ENCODE results near the gene SLC25A1. TPM values are rescaled to one million over a fixed set of nuclear protein-coding genes. Genes with fewer than 3 reads are reported as not detected.

SLC25A1 gene
- polyA plus RNA-seq, 1 of the 3 experiments (the other 2 are of a cell fraction) = 44.7 TPM

- H4K20me1 ChIP-seq (ENCODE audit: insufficient read depth) = no peaks in the 10 kb centered on the region
- CTCF ChIA-PET = interaction anchor here (1.2 kb wide), 1 partner anchor 13 kb away, joined by 5 read pairs; the partner anchor contains the start of gene ESS2
- H3K9me3 ChIP-seq = no peaks in the 10 kb centered on the region
- DNase-seq = no peak
- H3F3A ChIP-seq (replicated peaks; ENCODE audit: insufficient read depth) = no peaks in the 10 kb centered on the region
- peaks cover 4 to 23% of the 10 kb centered on the region in 2 experiments for H3K36me3 ChIP-seq (replicated peaks in 1 of 2; ENCODE audit: control insufficient read depth in 1 of 2, insufficient read depth in 2 of 2, low read length in 1 of 2)
- TF ChIP-seq TCF12 (IDR thresholded peaks at IDR 0.05) = no peak
- no peak for TF ChIP-seq EZH2phosphoT487 (IDR thresholded peaks at IDR 0.05; ENCODE audit: borderline replicate concordance, low read depth)
- TF ChIP-seq, protein P1, sequence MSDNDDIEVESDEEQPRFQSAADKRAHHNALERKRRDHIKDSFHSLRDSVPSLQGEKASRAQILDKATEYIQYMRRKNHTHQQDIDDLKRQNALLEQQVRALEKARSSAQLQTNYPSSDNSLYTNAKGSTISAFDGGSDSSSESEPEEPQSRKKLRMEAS (IDR thresholded peaks at IDR 0.05; ENCODE audit: low read depth) = no peak
- no peak for TF ChIP-seq NRF1 (IDR thresholded peaks at IDR 0.05; ENCODE audit: low read depth, low read length)
- TF ChIP-seq PBX3 (IDR thresholded peaks at IDR 0.05) = no peak
- POLR2A ChIA-PET = no interaction called here
- no peak within 1 kb of the TSS for H3K27ac ChIP-seq (ENCODE audit: low read depth in 2 of 2, low read length in 1 of 2)
- H3K9ac ChIP-seq = no peak within 1 kb of the TSS
- H3K4me2 ChIP-seq = no peak within 1 kb of the TSS
- H3K27me3 ChIP-seq (ENCODE audit: insufficient read depth) = no peaks in the 10 kb centered on the region
- H3K4me1 ChIP-seq (ENCODE audit: control insufficient read depth in 1 of 2, insufficient read depth in 2 of 2, low read depth in 1 of 2, low read length in 1 of 2) = no peaks in the 10 kb centered on the region
- H3K79me2 ChIP-seq (ENCODE audit: insufficient read depth) = no peaks in the 10 kb centered on the region
- H3K9me2 ChIP-seq = no peaks in the 10 kb centered on the region
- no peak within 1 kb of the TSS for H2AFZ ChIP-seq (ENCODE audit: low read depth)
- 90% methylated on average over 19 of the region's 27 CpGs for WGBS (ENCODE audit: low lambda C conversion rate)
- H3K4me3 ChIP-seq (ENCODE audit: low read depth in 2 of 2, low read length in 1 of 2) = no peak within 1 kb of the TSS
These were observed 47.4 kb downstream of the SLC25A1 start, which contains the start of gene TSSK2 for GRCh38 chr22:19130959-19131684. TSS of gene TSSK2 (plus strand) at chr22:19131308. CDS start at chr22:19131400, 92 bp downstream.

DNA sequence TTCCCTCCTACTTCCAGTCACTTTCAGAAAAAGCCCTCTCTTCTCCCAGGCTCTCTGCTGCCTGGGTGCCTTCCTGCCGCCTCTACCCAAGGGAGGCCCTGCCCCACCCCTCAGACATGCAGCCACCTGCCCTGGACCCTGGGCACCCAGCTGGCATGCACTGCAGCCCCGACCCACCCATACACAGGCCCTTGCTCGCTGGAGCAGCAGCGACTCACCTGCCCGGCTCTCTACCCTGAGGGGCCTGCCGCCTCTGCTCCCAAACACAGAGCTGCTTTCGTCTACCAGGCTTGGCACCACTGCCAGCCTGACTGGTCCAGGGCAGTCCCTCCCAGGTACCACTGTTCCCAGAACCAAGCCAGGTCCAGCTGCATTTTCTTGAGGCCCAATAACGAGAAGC is 48.7 kb downstream of the SLC25A1 start:
- no peaks in the 10 kb centered on the region for H3K4me1 ChIP-seq (ENCODE audit: control insufficient read depth in 1 of 2, insufficient read depth in 2 of 2, low read depth in 1 of 2, low read length in 1 of 2)
- WGBS (ENCODE audit: low lambda C conversion rate) = 61% methylated on average over 8 of the region's 8 CpGs
- no peak overlapping the region for H3K4me3 ChIP-seq (ENCODE audit: low read depth in 2 of 2, low read length in 1 of 2)
- H3K79me2 ChIP-seq (ENCODE audit: insufficient read depth) = no peaks in the 10 kb centered on the region
- H2AFZ ChIP-seq (ENCODE audit: low read depth) = no peak overlapping the region
- no peak overlapping the region for H3K4me2 ChIP-seq
- no peaks in the 10 kb centered on the region for H3F3A ChIP-seq (replicated peaks; ENCODE audit: insufficient read depth)
- TF ChIP-seq CTCF (IDR thresholded peaks at IDR 0.05) = no peak
- no peak for TF ChIP-seq EZH2phosphoT487 (IDR thresholded peaks at IDR 0.05; ENCODE audit: borderline replicate concordance, low read depth)
- no peak for TF ChIP-seq FOXM1 (IDR thresholded peaks at IDR 0.05; ENCODE audit: low read depth)
- TF ChIP-seq GATA2 (CRISPR knock-in tag; IDR thresholded peaks at IDR 0.05) = no peak
- no peak for TF ChIP-seq RFX5 (IDR thresholded peaks at IDR 0.05; ENCODE audit: low read length)
- TF ChIP-seq NRF1 (IDR thresholded peaks at IDR 0.05; ENCODE audit: low read depth, low read length) = no peak
- TF ChIP-seq TAF1 (IDR thresholded peaks at IDR 0.05; ENCODE audit: borderline replicate concordance, low read depth, low read length) = no peak
- TF ChIP-seq NFIC (IDR thresholded peaks at IDR 0.05; ENCODE audit: borderline replicate concordance) = no peak
- no peak for TF ChIP-seq MEF2A (IDR thresholded peaks at IDR 0.05; ENCODE audit: borderline replicate concordance, low read depth)
- TF ChIP-seq PBX3 (IDR thresholded peaks at IDR 0.05) = no peak
- TF ChIP-seq, protein P1 (IDR thresholded peaks at IDR 0.05; ENCODE audit: low read depth) = no peak
- TF ChIP-seq CHD2 (IDR thresholded peaks at IDR 0.05; ENCODE audit: low read length, partially characterized antibody) = no peak
- no peak for TF ChIP-seq SIN3A (IDR thresholded peaks at IDR 0.05; ENCODE audit: borderline replicate concordance, low read depth, low read length)
- no peak for TF ChIP-seq EP300 (IDR thresholded peaks at IDR 0.05; ENCODE audit: borderline replicate concordance in 1 of 2, low read depth in 1 of 2, low read length in 1 of 2)
- TF ChIP-seq TEAD4 (IDR thresholded peaks at IDR 0.05; ENCODE audit: borderline replicate concordance, insufficient read depth) = no peak
- TF ChIP-seq POLR2AphosphoS5 (IDR thresholded peaks at IDR 0.05; ENCODE audit: low read depth, low read length) = no peak
- no peaks in the 10 kb centered on the region for H4K20me1 ChIP-seq (ENCODE audit: insufficient read depth)
- no peak overlapping the region for H3K27ac ChIP-seq (ENCODE audit: low read depth in 2 of 2, low read length in 1 of 2)
- H3K9me3 ChIP-seq = no peaks in the 10 kb centered on the region
- POLR2A ChIA-PET = no interaction called here
- CTCF ChIA-PET = interaction anchor here (1.2 kb wide), 1 partner anchor 14 kb away, joined by 5 read pairs; the partner anchor contains the start of gene ESS2
- H3K9ac ChIP-seq = no peak overlapping the region
- DNase-seq = no peak
- no peaks in the 10 kb centered on the region for H3K9me2 ChIP-seq
- peaks cover 4 to 22% of the 10 kb centered on the region in 2 experiments for H3K36me3 ChIP-seq (replicated peaks in 1 of 2; ENCODE audit: control insufficient read depth in 1 of 2, insufficient read depth in 2 of 2, low read length in 1 of 2)
- H3K27me3 ChIP-seq (ENCODE audit: insufficient read depth) = no peaks in the 10 kb centered on the region
